Measurements from ENCODE around the gene C3.
"Not testable (repeated sequence)": the region's sequence is repeated elsewhere in the genome, so short reads cannot be mapped to it uniquely, and the experiment has no call there.

Gene C3

DNA sequence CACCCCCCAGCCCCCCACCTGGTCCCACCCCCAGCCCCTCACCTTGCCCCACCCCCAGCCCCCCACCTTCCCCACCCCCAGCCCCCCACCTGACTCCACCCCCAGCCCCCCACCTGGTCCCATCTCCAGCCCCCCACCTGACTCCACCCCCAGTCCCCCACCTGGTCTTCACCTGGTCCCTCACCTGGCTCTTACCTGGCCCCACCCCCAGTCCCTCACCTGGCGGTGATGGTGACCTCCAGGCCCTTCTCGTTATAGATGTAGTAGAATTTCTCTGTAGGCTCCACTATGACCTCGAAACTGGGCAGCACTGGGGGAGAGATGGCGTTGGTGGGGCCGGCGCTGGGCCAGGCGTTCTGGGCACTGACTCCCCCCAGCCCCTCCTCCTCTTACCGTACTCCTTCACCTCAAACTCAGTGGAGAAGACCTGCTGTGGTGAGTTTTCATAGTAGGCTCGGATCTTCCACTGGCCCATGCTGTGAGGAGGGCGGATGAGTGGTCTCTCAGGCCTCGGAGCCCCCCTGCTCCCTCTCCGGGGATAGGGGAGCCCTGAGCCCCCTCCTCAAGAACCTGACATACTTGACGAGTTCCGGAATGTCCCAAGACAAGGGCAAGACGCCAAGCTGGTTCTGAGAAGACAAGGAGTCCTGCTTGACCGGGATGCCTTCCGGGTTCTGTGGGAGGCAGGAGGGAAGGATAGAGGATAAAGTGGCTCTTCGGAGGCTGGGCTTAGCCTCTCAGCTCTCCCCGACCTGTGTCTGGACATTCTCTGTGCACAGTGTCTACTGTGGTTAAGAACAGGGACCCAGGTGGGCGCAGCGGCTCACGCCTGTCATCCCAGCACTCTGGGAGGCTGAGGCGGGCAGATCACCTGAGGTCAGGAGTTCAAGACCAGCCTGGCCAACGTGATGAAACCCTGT, 6.4 kb downstream of the C3 start:
- DNase-seq (ENCODE audit: low read depth in 1 of 2, low spot score in 1 of 2) = no peak

DNA sequence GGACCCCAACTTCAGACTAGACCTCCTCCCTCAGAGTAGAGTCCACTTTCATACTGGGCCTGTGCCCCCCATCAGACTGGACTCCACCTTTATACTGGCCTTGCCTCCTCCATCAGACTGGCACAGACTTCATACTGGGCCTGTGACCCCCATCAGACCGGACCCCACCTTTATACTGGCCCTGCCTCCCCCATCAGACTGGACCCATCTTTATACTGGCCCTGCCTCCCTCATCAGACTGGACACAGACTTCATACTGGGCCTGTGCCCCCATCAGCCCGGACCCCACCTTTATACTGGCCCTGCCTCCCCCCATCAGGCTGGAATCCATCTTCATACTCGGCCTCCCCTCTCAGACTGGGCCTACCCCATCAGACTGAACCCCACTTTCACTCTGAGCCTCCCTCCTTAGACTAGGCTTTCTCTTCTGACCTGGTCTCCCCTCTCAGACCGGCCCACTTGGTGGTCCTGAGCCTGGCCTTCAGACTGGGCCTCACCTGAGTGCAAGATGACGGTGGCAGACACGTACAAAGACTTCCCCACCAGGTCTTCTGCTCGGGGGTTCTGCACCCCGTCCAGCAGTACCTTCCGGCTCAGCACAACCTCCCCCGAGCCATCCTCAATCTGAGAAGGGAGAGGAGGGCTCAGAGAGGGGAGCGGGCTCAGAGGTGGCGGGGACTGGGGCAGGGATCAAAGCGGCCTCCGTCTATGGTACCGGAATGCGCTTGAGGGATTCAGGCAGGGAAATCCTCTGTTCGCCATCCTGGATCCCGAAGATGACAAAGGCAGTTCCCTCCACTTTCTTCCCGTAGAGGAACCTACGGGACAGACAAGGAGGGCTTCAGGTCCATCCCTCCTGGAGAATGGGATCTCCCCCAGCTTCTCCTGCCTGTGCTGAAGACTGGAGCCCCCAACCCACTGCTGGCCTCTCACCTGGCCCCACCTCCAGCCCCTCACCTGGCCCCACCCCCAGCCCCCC, 7.5 kb downstream of the C3 start:
- no peak for DNase-seq (ENCODE audit: low read depth in 1 of 2, low spot score in 1 of 2)

GRCh38 chr19:6712231-6712630, 8.2 kb downstream of the C3 start:
- no peak for DNase-seq (ENCODE audit: low read depth in 1 of 2, low spot score in 1 of 2)

DNA sequence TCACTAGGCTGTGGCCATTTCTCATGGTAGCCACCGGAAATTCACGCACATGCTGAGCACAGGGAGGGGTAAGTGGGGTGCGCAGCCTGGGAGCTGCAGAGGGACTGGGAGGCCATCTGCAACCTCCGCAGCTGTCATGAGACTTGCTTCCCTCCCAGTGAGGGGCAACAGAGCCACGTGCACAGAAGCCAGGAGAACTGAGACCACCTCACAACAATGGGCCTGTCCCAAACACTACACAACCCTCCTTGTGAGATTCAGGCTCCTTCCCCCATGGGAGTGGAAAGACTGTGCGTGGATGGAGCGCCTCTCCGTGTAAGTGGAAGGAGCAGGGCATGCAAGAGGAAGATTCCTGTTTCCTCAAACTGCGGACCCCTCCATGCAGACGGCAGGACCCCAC, 8.8 kb downstream of the C3 start:
- no peak for DNase-seq (ENCODE audit: low read depth in 1 of 2, low spot score in 1 of 2)

DNA sequence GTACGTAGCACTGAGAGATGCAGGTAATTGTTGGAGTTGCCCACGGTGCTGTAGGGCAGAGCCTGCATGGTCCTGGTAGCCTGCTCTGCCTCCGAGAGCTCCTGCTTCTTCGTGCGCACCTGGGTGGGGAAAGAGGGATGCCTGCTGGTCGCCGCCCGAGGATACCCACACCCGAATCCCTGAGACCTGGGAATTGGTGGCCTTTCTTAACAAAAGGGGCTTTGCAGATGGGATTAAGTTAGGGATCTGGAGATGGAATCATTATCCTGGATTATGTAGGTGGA, 9.4 kb downstream of the C3 start:
- DNase-seq (ENCODE audit: low read depth in 1 of 2, low spot score in 1 of 2) = no peak

GRCh38 chr19:6710273-6711077, 10.0 kb downstream of the C3 start:
- DNase-seq (ENCODE audit: low read depth in 1 of 2, low spot score in 1 of 2) = no peak

DNA sequence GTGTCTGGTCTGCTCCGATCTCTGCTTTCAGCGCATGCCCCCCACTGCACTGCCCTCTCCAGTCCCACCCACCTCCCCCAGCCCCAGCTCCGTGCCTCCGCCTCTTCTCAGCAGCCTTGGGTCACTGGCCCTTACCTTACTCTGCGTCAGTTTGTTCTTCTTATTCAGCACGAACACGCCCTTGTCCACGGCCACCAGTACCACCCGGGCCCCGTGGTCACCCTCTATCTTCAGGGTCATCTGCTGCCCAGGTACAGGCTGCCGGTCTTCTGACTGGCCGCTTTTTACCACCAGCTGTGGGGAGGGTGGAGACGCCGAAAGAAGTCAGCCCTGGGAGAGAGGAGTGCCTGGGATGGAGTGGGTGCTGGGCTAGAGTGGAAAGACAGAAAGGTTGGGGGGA, 10.9 kb downstream of the C3 start:
- no peak for DNase-seq (ENCODE audit: low read depth in 1 of 2, low spot score in 1 of 2)

DNA sequence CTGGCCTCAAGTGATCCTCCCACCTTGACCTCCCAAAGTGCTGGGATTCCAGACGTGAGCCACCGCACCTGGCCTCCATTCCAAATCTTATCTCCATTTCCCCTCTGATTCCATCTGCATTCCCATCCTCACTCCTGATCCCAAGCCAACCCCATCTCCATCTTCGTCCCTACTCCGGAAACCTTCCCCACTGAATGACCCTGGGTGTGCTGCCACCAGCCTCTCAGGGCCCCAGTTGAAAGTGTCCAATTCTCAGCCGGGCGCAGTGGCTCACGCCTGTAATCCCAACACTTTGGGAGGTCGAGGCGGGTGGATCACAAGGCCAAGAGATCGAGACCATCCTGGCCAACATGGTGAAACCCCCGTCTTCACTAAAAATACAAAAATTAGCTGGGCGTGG, 11.5 kb downstream of the C3 start:
- not testable (repeated sequence) for DNase-seq (ENCODE audit: low read depth in 1 of 2, low spot score in 1 of 2)

DNA sequence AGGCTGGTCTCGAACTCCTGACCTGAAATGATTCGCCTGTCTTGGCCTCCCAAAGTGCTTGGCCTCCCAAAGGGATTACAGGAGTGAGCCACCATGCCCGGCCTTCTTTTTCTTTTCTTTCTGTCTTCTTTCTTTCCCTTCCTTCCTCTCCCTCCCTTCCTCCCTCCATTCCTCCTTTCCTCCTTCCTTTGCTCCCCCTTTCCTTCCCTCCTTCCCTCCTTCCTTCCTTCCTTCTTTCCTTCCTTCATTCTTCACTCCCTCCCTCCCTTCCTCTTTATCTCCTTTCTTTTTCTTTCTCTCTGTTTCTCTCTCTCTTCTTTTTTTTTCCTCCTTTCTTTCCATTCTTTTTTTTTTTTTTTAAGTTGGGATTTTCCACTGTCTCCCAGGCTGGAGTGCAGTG, 12.1 kb downstream of the C3 start:
- no peak for DNase-seq (ENCODE audit: low read depth in 1 of 2, low spot score in 1 of 2)

DNA sequence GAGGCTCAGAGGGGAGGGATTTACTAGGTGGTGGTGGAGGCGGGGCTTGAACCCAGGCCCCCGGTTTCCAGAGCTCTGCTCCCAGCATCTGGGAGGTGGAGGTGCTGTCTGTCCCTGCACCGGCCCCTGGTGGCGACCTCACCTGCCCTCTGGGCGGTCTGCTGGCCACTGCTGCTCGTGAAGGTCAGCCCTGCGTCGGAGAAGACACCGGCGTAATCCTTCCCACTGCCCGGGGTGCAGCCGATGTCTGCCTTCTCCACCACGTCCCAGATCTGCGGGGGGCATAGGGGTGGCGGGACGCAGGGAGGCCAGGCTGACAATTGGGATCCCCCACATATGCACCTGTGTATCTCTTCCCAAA, 12.8 kb downstream of the C3 start:
- DNase-seq (ENCODE audit: low read depth in 1 of 2, low spot score in 1 of 2) = no peak

GRCh38 chr19:6707011-6707657, 13.3 kb downstream of the C3 start:
- no peak for DNase-seq (ENCODE audit: low read depth in 1 of 2, low spot score in 1 of 2)

- DNase-seq (ENCODE audit: low read depth in 1 of 2, low spot score in 1 of 2) = no peak
Measured at GRCh38 chr19:6706633-6706958, 13.9 kb downstream of the C3 start.

DNA sequence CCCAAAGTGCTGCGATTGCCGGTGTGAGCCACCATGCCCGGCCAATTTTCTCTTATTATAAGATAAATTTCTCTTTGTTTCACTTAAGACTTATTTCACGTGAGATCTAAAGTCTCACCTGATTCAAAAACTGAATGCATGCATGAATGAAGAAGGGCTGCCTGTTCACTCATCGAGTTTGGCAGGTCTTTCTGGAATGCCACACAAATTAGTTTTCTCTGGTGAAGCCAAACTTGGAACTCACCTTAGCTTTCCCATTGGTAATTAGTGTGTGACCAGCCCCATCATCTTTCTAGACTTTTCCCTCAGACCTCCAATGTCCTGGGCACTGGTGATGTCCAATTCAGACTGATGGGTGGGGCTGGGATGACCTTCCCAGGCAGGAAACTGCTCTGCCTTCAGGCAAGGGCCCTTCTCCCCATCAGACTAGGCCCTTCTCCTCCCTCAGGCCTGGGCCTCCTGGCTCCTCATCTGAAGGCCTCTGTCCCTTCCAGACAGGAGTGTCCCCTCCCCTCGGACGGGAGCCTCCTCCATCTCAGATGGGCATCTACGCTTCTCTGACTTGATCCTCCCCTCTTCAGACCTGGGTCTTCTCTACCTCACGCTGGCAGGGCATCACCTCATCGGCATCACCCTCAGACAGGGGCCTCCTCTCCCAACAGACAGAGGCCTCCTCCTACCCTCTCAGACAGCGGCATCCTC, 14.4 kb downstream of the C3 start:
- no peak for DNase-seq (ENCODE audit: low read depth in 1 of 2, low spot score in 1 of 2)

- DNase-seq (ENCODE audit: low read depth in 1 of 2, low spot score in 1 of 2) = no peak
Measured at GRCh38 chr19:6700586-6701316, 19.7 kb downstream of the C3 start.

GRCh38 chr19:6699935-6700334, 20.5 kb downstream of the C3 start:
- no peak for DNase-seq (ENCODE audit: low read depth in 1 of 2, low spot score in 1 of 2)

DNA sequence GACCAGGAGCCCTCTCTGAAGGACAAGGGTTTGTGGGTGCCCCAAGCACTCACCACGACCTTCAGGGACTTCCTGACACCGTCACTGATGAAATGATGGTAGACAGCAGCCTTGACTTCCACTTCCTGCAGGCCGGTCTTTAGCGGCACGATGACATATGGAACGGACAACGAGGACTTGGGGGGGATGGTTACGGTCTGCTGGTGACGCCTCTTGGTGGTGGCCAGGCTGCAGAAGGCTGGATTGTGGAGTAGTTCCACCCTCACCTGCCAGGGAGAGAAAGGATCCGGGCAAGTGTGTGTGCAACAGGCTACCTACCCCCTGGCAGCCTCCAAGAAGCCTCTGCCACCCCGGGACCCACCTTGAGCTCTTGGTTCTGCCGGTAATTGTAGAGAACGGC, 23.2 kb downstream of the C3 start:
- DNase-seq (ENCODE audit: low read depth in 1 of 2, low spot score in 1 of 2) = no peak

DNA sequence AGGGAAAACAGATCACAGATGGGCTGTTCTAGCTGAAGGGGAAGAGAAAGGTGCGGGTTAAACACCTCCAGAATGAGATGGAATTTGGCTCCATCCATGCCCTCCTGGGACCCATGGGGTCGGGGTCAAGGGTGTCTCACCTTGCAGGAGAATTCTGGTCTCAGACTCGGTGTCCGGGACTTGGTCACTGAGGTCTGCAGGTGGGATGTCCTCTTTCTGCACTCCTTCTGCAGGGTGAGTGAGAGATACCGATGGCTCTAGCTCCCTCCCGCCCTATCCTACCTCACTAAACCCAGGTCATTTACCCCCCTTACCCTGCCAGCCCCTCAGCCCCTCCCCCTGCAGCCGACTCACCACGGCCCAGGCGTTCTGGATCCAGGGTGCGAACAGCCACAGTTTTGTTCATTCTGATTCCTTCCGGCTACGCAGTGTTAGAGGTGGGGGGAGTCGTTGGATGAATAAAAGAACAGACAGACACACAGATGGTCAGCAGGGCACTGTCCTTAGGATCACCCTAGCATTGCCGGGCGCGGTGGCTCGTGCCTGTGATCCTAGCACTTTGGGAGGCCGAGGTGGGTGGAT, 24.1 kb downstream of the C3 start:
- no peak for DNase-seq (ENCODE audit: low read depth in 1 of 2, low spot score in 1 of 2)

DNA sequence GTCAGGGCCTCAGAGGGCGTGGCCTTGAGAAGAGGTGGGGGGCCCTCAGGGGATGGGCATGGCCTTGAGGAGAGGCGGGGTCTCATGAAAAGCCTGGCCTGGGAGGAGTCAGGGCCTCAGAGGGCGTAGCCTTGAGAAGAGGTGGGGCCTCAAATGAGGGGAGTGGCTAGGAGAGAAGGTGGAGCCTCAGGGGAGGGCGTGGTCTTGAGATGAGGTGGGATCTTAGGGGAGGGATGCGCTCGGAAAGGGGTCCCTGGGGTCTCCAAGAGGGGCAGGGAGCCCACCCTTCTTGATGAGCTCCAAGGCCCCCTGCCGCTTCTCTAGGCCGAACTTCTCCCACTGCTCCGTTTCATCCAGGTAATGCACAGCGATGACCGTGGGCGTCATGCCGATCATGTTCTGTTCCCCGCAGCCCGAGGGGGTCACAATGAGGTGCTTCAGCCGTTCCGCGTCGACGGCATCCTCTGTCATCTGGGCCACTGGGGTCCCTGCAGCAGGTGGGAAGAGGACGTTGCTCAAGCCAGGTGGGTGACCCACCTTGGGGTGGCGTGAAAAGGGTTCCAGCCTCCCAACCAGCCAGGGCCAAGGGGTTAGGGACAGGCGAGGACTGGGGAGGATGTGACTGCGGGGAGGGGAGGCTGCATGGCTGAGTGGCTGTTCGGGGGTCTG, 26.2 kb downstream of the C3 start:
- no peak for DNase-seq (ENCODE audit: low read depth in 1 of 2, low spot score in 1 of 2)

- no peak for DNase-seq (ENCODE audit: low read depth in 1 of 2, low spot score in 1 of 2)
Measured at GRCh38 chr19:6693681-6694080, 26.8 kb downstream of the C3 start.
